A673 (cell line): Measurements from ENCODE around the gene CHD5.

ENCODE experiments used
- EZH2 ChIP-seq: fragments of 200-600 bp; sonication (generic); IDR thresholded peaks from 2 replicates; pipeline ENCODE4 v1.6.1; 2017; ENCODE audit warnings: borderline replicate concordance, low read depth, mild to moderate bottlenecking, mixed read lengths, antibody characterized with exemption, low read length; ENCODE audit not compliant: poor library complexity, severe bottlenecking
- TF ChIP-seq, protein P1 (sequence below): fragments of 300-800, 200-600 bp; sonication (generic); conservative IDR thresholded peaks from 2 replicates; pipeline ENCODE4 v1.5.1; 2017; ENCODE audit warnings: low read depth, mild to moderate bottlenecking, antibody characterized with exemption, low read length, moderate library complexity, mixed read lengths

- TF ChIP-seq, protein P1, sequence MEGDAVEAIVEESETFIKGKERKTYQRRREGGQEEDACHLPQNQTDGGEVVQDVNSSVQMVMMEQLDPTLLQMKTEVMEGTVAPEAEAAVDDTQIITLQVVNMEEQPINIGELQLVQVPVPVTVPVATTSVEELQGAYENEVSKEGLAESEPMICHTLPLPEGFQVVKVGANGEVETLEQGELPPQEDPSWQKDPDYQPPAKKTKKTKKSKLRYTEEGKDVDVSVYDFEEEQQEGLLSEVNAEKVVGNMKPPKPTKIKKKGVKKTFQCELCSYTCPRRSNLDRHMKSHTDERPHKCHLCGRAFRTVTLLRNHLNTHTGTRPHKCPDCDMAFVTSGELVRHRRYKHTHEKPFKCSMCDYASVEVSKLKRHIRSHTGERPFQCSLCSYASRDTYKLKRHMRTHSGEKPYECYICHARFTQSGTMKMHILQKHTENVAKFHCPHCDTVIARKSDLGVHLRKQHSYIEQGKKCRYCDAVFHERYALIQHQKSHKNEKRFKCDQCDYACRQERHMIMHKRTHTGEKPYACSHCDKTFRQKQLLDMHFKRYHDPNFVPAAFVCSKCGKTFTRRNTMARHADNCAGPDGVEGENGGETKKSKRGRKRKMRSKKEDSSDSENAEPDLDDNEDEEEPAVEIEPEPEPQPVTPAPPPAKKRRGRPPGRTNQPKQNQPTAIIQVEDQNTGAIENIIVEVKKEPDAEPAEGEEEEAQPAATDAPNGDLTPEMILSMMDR, result no peak
- no peak for TF ChIP-seq EZH2
These were observed 68.0 kb downstream of the CHD5 start for GRCh38 chr1:6111991-6112689.
